Type B pancreatic cell (in vitro differentiated cells): Measurements from ENCODE around the gene TNNT1. TPM values are rescaled to one million over a fixed set of nuclear protein-coding genes. Genes with fewer than 3 reads are reported as not detected.

Experiments
- DNase-seq: peaks from one replicate; pipeline ENCODE4 v3.0.0; 2021; ENCODE audit warnings: mixed read lengths; ENCODE audit not compliant: unreplicated experiment; ENCODE audit errors: extremely low spot score
- H3K27ac Mint-ChIP-seq: 2 replicates; pipeline ENCODE4 v1.8.0; 2021; ENCODE audit warnings: mild to moderate bottlenecking, mixed read lengths
- H3K27me3 Mint-ChIP-seq: 2 replicates; pipeline ENCODE4 v1.8.0; 2021; ENCODE audit warnings: mixed read lengths
- H3K36me3 Mint-ChIP-seq: 2 replicates; pipeline ENCODE4 v1.8.0; 2021; ENCODE audit warnings: mixed read lengths
- H3K4me1 Mint-ChIP-seq: one replicate; pipeline ENCODE4 v1.8.0; 2021; ENCODE audit warnings: mixed read lengths; ENCODE audit not compliant: unreplicated experiment
- H3K4me3 Mint-ChIP-seq: 2 replicates; pipeline ENCODE4 v1.8.0; 2021; ENCODE audit warnings: mild to moderate bottlenecking, mixed read lengths
- H3K9me3 Mint-ChIP-seq: 2 replicates; pipeline ENCODE4 v1.8.0; 2021; ENCODE audit warnings: mixed read lengths
- total RNA-seq: library from RNA; stranded (reverse); gene quantifications from 2 replicates; pipeline ENCODE4 v1.2.1, GENCODE V29; 2021; ENCODE audit warnings: low replicate concordance
- TF ChIP-seq, protein P1 (sequence below): fragments of 200-600 bp; sonication (generic); conservative IDR thresholded peaks from 2 replicates; pipeline ENCODE4 v1.5.0; 2021; ENCODE audit warnings: antibody characterized with exemption, mild to moderate bottlenecking

TNNT1 gene
- total RNA-seq, 1 donor from 2014 or later: 27.6 TPM

DNA sequence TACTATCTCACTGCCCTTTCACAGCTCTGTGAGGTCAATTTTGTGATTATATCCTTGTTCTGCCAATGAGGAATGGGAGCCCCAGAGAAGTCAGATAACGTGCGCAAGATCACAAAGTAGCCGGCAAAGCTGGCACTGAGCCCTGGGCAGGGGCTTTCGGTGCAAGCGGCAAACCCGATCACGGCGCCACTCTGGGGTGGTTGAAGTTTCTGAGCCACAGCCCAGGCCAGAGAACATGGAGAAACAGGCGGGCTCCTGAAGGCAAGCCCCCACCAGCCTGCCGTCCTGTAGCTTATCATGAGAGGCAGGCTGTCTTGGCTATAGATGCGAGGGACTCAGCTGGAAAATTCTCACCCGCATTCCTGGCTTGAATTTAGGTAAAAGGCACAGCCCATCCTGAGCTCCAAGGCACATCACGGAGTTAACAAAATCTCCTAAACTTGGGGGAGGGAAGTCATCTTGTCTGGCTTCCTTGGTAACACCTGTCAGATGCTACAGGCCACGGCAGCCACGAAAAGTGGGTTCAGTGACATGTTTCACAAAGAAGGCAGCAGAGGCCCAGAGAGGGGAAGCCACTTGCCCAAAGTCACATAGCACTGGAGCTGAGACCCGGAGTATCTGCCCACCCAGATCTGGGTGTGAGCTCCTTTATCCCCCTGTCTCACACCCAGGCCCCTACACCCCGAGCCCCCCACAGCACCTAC is 12.5 kb downstream of the TNNT1 start:
- TF ChIP-seq, protein P1, sequence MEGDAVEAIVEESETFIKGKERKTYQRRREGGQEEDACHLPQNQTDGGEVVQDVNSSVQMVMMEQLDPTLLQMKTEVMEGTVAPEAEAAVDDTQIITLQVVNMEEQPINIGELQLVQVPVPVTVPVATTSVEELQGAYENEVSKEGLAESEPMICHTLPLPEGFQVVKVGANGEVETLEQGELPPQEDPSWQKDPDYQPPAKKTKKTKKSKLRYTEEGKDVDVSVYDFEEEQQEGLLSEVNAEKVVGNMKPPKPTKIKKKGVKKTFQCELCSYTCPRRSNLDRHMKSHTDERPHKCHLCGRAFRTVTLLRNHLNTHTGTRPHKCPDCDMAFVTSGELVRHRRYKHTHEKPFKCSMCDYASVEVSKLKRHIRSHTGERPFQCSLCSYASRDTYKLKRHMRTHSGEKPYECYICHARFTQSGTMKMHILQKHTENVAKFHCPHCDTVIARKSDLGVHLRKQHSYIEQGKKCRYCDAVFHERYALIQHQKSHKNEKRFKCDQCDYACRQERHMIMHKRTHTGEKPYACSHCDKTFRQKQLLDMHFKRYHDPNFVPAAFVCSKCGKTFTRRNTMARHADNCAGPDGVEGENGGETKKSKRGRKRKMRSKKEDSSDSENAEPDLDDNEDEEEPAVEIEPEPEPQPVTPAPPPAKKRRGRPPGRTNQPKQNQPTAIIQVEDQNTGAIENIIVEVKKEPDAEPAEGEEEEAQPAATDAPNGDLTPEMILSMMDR: no peak
- Mint-ChIP-seq H3K4me3 (no peak overlapping the region), H3K27me3 (peaks cover 14% of the 10 kb centered on the region), H3K36me3 (no peaks in the 10 kb centered on the region), H3K9me3 (no peaks in the 10 kb centered on the region), H3K4me1 (peaks cover 5% of the 10 kb centered on the region), H3K27ac (no peak overlapping the region)
- DNase-seq: no peak

- DNase-seq: no peak
- Mint-ChIP-seq H3K4me1 (no peaks in the 10 kb centered on the region), H3K9me3 (no peaks in the 10 kb centered on the region), H3K4me3 (no peak overlapping the region), H3K27me3 (peaks cover 17% of the 10 kb centered on the region), H3K36me3 (peaks cover 3% of the 10 kb centered on the region), H3K27ac (no peak overlapping the region)
- TF ChIP-seq, protein P1: no peak
Observed at GRCh38 chr19:55134736-55135135, 14.3 kb downstream of the TNNT1 start.

GRCh38 chr19:55133639-55134444 is 15.2 kb downstream of the TNNT1 start:
- Mint-ChIP-seq H3K9me3 (no peaks in the 10 kb centered on the region), H3K27me3 (peaks cover 19% of the 10 kb centered on the region), H3K27ac (peak overlapping the region; percentile 76), H3K4me1 (no peaks in the 10 kb centered on the region), H3K4me3 (no peak overlapping the region), H3K36me3 (peaks cover 3% of the 10 kb centered on the region)
- no peak for DNase-seq
- TF ChIP-seq, protein P1: no peak

GRCh38 chr19:55132453-55133129 is 16.4 kb downstream of the TNNT1 start:
- Mint-ChIP-seq H3K27ac (no peak overlapping the region), H3K4me3 (no peak overlapping the region), H3K36me3 (peaks cover 3% of the 10 kb centered on the region), H3K4me1 (no peaks in the 10 kb centered on the region), H3K27me3 (peaks cover 29% of the 10 kb centered on the region), H3K9me3 (no peaks in the 10 kb centered on the region)
- TF ChIP-seq, protein P1: peak; percentile 35
- DNase-seq: no peak

DNA sequence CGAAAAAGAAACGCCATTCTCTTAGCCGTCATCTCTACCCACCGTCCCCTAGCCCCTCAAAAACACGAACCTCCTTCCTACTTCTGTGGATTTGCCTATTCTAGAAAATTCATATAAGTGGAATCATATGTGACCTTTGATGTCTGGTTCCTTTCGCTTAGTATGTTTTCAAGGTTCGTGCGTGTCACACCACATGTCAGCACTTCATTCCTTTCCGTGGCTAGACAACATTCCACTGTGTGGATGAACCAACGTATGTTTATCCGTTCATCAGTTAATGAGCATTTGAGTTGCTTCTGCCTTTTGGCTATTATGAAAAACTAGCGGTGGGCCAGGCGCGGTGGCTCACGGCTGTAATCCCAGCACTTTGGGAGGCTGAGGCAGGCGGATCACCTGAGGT is 17.6 kb downstream of the TNNT1 start:
- peaks cover 3% of the 10 kb centered on the region for H3K36me3 Mint-ChIP-seq
- H3K4me3 Mint-ChIP-seq: peak overlapping the region; percentile 37
- no peaks in the 10 kb centered on the region for H3K9me3 Mint-ChIP-seq
- no peaks in the 10 kb centered on the region for H3K4me1 Mint-ChIP-seq
- no peak for DNase-seq
- H3K27ac Mint-ChIP-seq: peak overlapping the region; percentile 87
- H3K27me3 Mint-ChIP-seq: peaks cover 41% of the 10 kb centered on the region
- TF ChIP-seq, protein P1: no peak
